Ammon's horn (tissue), 1 donor: ENCODE data around the gene COL4A3.

Experiments
- DNase-seq: peaks from one replicate; pipeline ENCODE4 v3.0.0-alpha.2; 2016; ENCODE audit warnings: low spot score

COL4A3 gene

GRCh38 chr2:227163998-227164762 is at the start of gene COL4A3, which contains the start of gene COL4A4:
Gene COL4A3 (plus strand): TSS chr2:227164624. CDS start chr2:227164727, 103 bp downstream.
Gene COL4A4 (minus strand): TSS chr2:227164205. CDS start chr2:227147483, 16,722 bp downstream.
- no peak for DNase-seq

DNA sequence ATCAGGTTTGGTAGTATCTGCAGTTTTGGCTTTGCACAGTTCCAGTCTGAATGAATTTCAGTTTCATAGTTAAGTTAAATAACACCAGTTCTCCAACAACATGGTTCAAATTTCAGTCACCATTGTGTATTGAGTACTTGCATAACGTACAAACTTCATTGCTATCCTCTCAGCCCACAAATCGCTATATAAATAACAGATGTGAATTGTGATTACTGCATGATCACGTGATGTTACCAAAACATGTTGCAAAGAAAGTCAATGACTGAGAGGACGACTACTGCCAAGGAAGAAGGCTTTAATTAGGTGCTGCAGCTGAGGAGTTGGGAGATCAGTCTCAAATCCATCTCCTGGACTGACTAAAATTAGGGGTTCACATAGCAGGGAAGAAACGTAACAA is 48.7 kb upstream of the COL4A3 start:
- no peak for DNase-seq

DNA sequence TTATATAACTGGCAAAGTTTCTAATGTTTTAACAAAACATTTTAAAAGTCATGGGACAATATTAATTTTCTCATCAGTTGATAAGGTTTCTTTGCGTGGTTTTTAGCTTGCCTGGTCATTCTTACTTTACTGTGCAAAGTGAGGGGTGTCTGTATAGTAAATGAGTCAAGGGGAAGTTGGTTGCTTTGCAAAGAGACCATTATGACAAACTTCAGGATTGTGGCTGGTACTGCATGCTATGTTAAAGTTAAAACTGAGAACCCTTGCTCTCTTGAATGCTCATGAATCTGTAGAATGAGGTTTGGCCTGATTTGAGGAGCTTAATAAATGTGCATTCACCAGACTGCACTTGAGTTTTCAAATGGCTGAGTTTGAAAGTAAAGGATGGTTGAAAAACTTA is 47.4 kb upstream of the COL4A3 start:
- DNase-seq, result no peak

DNA sequence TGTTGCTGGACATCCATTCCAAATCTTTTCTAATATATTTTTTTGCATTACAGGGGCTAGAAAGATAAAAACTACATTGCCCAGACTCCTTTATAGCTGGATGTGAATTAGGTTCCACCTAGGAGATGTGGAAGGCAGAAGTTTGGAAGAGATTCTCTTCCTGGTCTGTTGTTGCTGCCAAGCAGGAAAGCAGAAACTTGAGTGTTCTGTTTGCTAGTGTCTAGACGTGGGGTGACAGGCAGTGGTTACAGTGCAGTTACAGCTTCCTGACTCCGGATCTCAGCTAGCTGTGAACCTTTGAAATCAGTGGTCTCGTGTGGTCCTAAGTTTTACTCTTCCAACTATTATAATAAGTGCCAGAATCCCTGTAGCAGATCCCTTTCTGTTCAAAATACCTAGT is 46.6 kb upstream of the COL4A3 start:
- DNase-seq, result no peak

DNA sequence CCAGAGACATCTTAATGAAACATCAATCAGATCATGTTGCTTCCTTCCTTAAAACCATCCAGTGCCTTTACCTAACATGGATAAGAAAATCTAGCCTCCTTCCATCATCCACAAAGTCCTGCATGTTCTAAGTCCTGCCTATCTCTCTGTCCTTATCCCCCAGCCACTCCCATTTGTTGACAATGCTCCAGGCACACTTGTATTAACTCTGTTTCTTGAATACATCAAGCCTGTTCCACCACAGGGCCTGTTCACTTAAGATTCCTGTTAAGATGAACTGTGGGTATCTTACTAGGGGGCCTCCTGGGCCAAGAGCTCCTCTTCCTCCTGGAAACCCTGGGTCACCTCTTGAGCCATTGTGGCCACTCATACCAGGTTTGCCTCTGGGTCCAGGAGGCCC is 46.1 kb upstream of the COL4A3 start:
- DNase-seq, result no peak

GRCh38 chr2:227123697-227124096 is 40.7 kb upstream of the COL4A3 start:
- DNase-seq, result no peak

- DNase-seq, result no peak
Observed at GRCh38 chr2:227124811-227125210, 39.6 kb upstream of the COL4A3 start.

DNA sequence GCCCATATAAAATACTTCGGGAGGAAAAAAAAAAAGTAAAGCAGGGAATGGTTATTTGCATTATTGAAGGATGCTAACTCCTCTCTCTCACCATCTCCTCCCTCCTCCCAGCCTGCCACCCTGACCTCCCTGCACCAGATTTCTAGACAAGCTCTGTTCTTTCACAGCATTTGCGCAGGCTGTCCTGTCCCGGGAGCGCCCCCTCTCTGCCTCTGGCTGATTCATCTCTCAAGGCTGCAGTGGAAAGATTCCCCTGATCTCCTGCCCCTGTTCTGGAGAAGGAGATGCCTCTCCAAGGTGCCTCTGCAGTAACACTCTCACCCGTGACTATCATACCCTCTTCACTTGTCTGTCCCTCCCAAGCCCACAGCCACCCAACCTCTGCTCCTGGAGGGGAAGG is 38.9 kb upstream of the COL4A3 start:
- no peak for DNase-seq

- DNase-seq, result no peak
Observed at GRCh38 chr2:227127201-227127600, 37.2 kb upstream of the COL4A3 start.

- no peak for DNase-seq
Observed at GRCh38 chr2:227130636-227131035, 33.8 kb upstream of the COL4A3 start.

- DNase-seq, result no peak
Observed at GRCh38 chr2:227132986-227133385, 31.4 kb upstream of the COL4A3 start.

- no peak for DNase-seq
Observed at GRCh38 chr2:227134591-227134990, 29.8 kb upstream of the COL4A3 start.

GRCh38 chr2:227141301-227141700 is 23.1 kb upstream of the COL4A3 start:
- no peak for DNase-seq

DNA sequence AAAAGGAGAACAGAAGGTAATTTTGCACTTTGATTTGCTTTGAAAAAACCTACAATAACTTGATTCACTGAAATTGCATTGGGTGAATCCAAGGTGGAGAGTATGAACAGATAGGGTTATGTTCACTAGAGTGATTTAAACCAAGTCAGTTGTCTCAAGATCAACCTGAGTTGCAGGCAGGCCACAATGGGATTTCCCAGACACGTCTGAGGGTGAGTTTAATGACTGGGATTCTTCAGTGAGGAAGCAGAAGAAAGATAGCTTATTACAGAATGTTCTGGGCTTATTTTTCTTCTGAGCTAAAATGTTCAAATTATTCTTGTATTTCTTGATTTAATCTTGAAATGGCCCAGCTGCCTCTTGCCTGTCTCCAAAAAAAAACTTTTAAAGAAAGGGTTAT is 20.5 kb upstream of the COL4A3 start:
- DNase-seq, result no peak

GRCh38 chr2:227146456-227146855 is 18.0 kb upstream of the COL4A3 start:
- DNase-seq, result no peak

DNA sequence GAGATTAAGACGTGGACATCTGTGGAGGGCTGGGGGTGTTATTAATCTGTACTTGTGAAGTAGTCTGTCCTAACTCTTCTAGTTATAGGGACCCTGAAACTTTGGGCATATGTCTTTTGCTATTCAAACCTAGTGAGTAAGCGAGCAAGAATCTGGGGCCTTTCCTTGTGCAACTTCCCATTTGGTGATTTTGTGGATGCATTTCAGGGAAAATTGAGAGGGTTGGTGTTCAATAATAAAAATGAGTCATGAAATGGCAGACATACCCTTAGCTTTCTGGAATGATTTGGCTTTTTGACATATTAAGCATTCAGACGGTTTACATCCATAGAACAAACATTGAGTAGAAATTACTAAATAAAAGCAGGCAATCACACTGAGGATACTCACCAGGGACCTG is 17.4 kb upstream of the COL4A3 start:
- DNase-seq, result no peak

DNA sequence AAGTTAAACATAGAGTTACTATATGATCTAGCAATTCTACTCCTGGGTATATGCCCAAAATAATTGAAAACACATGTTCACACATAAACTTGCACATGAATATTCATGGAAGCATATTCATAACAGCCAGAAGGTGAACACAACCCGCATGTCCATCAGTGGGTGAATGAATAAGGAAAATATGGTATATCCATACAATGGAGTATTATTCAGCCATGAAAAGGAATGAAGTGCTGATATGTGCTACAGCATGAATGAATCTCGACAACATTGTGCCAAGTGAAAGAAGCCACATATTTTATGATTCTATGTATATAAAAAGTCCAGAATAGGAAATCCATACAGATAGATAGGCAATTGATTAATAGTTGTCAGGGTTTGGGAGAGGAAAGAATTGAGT is 16.3 kb upstream of the COL4A3 start:
- DNase-seq, result no peak

- no peak for DNase-seq
Observed at GRCh38 chr2:227150222-227150936, 14.0 kb upstream of the COL4A3 start.

DNA sequence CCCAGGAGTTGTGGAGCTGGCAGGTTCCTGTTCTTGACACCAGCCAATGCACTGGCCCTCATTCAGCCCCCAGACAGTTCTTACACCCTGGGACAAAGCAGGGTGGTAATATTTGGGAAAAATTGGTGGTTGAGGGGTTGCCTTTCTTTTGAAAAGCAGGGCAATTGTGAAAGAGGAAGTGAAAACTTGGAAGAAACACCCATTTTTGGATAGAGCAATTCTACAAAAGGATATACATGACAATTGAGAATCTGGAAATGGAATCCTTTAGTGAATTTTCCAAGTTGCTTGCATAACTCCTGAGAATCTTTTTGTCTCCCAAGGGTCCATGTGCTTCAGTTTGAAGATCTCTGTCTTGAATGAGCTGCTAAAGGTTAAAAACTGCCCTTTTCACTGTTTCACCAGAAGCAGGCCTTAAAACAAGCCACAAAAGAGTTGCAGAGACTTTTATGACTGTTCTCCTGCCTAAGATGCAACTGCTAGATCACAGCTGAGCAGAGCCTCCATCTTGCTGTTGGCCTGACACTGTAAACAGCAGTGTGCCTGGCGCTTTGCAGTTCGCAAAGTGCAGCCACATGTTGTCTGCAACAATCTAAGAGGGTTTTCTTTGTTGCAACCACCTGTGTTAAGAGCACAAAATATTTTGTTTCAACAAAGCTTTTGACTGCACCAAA is 12.2 kb upstream of the COL4A3 start:
- no peak for DNase-seq

GRCh38 chr2:227153307-227153706 is 11.1 kb upstream of the COL4A3 start:
- no peak for DNase-seq

DNA sequence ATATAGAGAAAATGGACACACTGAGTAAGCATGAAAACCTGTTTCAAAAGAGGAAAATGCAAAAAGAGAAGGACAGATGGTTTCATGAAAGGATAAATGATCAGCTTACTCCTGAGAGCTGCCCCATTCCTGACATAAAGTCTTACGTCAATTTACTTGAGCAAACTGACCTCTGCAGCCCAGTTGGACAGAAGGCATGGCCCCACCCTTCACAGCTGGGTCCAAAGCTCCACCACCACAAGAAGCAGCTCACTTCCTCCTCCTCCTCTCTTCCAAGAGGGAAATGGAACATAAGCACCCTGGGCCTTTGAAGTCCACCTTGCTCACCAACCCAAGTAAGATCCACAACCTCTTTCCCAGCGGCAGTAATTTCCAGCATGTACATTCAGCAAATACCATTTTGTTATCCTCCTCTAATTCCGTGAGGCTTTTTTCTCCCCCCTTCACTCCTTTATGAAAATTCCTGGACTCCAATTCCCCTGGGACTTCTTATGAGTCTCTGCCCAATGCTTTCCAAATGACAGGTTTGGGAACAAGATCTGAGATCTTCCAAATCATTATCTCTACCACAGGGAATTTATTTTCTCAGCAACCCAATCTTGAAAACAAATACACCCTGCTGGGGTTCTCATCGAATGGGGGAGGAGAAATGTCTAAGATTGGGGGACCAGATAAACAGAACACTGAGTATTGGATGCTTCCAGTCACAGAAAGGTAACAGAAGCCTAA is 10.5 kb upstream of the COL4A3 start:
- no peak for DNase-seq
